Measurements from ENCODE around the gene COL26A1.

COL26A1 gene

GRCh38 chr7:101517304-101517703 lies 154.6 kb downstream of the COL26A1 start:
- Histone ChIP-seq H3K4me3 (no peak overlapping the region), H3K9ac (ENCODE audit: insufficient read length) (no peak overlapping the region), H3K36me3 (ENCODE audit: insufficient read depth, low read length) (no peaks in the 10 kb centered on the region), H3K9me3 (ENCODE audit: low read depth, low read length) (no peaks in the 10 kb centered on the region), H3K27ac (no peak overlapping the region)
- TF ChIP-seq POLR2AphosphoS5 (IDR thresholded peaks at IDR 0.05; ENCODE audit: borderline replicate concordance, low read depth, low read length) = no peak
- TF ChIP-seq EZH2 (IDR thresholded peaks at IDR 0.05) = no peak
- no peak for TF ChIP-seq FOXP2 (optimal IDR thresholded peaks at IDR 0.05; ENCODE audit: control extremely low read depth, extremely low read length, insufficient read depth)
- no peak for DNase-seq (ENCODE audit: low read depth, low spot score)

DNA sequence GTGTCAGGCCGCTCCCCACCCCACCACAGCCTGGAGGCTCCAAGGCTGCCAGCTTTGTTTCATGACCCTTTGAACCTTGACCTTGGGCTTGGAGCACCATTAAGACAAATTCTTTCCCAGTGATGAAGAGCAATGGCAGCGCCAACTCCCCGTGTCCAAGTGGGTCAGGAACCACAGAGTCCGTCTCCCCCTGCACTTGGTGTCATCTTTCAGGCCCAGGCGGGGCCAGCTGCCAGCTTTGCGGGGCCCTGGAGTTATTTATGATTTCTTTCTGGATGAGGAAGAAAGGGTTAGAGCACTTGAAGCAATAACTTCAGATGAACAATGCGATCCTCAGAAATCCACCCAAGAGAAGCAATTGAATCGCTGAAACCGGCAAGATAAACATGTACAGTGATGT lies 155.7 kb downstream of the COL26A1 start:
- Histone ChIP-seq H3K4me3 (no peak overlapping the region), H3K27ac (no peak overlapping the region), H3K9me3 (ENCODE audit: low read depth, low read length) (no peaks in the 10 kb centered on the region), H3K36me3 (ENCODE audit: insufficient read depth, low read length) (no peaks in the 10 kb centered on the region), H3K9ac (ENCODE audit: insufficient read length) (no peak overlapping the region)
- TF ChIP-seq FOXP2 (optimal IDR thresholded peaks at IDR 0.05; ENCODE audit: control extremely low read depth, extremely low read length, insufficient read depth) = no peak
- no peak for TF ChIP-seq EZH2 (IDR thresholded peaks at IDR 0.05)
- no peak for TF ChIP-seq POLR2AphosphoS5 (IDR thresholded peaks at IDR 0.05; ENCODE audit: borderline replicate concordance, low read depth, low read length)
- no peak for DNase-seq (ENCODE audit: low read depth, low spot score)

- Histone ChIP-seq H3K36me3 (ENCODE audit: insufficient read depth, low read length) (no peaks in the 10 kb centered on the region), H3K9me3 (ENCODE audit: low read depth, low read length) (no peaks in the 10 kb centered on the region), H3K4me3 (no peak overlapping the region), H3K27ac (no peak overlapping the region), H3K9ac (ENCODE audit: insufficient read length) (no peak overlapping the region)
- no peak for TF ChIP-seq EZH2 (IDR thresholded peaks at IDR 0.05)
- no peak for TF ChIP-seq POLR2AphosphoS5 (IDR thresholded peaks at IDR 0.05; ENCODE audit: borderline replicate concordance, low read depth, low read length)
- no peak for TF ChIP-seq FOXP2 (optimal IDR thresholded peaks at IDR 0.05; ENCODE audit: control extremely low read depth, extremely low read length, insufficient read depth)
- DNase-seq (ENCODE audit: low read depth, low spot score) = no peak
These were observed 156.8 kb downstream of the COL26A1 start for GRCh38 chr7:101519324-101520023.

DNA sequence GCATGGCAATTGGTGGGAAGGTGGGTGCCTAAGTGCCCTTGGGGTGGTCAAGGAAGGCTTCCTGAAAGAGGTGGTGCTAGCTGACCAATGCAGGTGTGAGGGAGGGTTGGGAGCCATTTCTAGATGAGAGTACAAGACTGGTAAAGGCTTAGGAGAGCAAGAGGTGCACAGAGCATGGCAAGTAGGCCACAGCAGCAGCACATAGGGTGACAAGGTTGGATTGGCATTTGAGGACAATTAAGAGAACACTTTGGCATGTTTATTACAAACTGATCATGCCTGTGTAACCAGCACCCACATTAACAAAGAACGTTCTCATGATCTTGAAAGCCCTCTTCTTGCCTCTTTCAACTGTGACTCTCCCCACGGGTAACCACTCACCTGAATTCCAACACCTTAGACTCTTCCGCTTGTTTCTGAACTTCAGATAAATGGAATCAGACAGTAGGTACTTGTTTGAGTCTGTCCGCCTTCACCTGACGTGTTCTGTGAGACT lies 158.8 kb downstream of the COL26A1 start:
- no peak overlapping the region for H3K4me3 ChIP-seq
- no peak overlapping the region for H3K9ac ChIP-seq (ENCODE audit: insufficient read length)
- TF ChIP-seq EZH2 (IDR thresholded peaks at IDR 0.05) = no peak
- TF ChIP-seq POLR2AphosphoS5 (IDR thresholded peaks at IDR 0.05; ENCODE audit: borderline replicate concordance, low read depth, low read length) = no peak
- no peak for TF ChIP-seq FOXP2 (optimal IDR thresholded peaks at IDR 0.05; ENCODE audit: control extremely low read depth, extremely low read length, insufficient read depth)
- no peaks in the 10 kb centered on the region for H3K9me3 ChIP-seq (ENCODE audit: low read depth, low read length)
- H3K36me3 ChIP-seq (ENCODE audit: insufficient read depth, low read length) = no peaks in the 10 kb centered on the region
- no peak for DNase-seq (ENCODE audit: low read depth, low spot score)
- H3K27ac ChIP-seq = no peak overlapping the region

- no peak overlapping the region for H3K27ac ChIP-seq
- TF ChIP-seq POLR2AphosphoS5 (IDR thresholded peaks at IDR 0.05; ENCODE audit: borderline replicate concordance, low read depth, low read length) = no peak
- TF ChIP-seq FOXP2 (optimal IDR thresholded peaks at IDR 0.05; ENCODE audit: control extremely low read depth, extremely low read length, insufficient read depth) = no peak
- TF ChIP-seq EZH2 (IDR thresholded peaks at IDR 0.05) = no peak
These were observed 159.3 kb downstream of the COL26A1 start for GRCh38 chr7:101522021-101522420.

DNA sequence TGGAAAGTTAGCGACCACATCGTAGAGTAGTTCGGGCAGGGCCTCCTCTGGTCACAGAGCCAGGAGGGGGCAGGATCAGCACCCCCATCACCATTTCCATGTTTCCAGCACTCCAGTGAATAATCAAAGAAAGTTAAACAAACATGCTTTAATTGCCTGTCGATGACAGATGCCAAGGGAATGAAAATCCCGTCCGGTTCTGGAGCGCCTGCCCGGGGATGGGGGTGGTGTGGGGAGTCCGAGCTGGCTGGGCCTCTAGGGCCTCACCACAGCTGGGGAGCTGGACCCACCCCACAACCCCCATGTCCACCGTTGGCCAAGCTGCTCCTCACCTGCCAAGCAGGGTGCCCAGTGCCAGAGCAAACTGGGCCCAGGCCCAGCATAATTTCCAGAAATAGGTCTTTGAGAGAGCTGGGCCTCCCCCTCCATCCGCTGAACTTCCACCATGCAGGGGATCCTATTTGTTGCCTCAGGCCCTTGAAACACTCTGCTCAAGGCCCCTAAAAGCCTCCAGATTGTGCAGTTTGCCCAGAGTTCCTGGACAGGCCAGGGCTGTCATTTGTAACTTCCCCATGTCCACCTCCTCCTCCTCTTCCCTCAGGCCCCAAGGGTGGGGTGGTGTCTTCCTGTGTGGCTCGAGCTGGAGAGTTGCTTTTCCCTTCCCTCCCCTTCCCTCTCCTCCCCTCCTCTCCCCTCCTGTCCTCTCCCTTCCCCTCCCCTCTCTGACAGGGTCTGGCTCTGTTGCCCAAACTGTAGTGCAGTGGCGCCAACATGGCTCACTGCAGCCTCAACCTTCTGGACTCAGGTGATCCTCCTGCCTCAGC lies 165.4 kb downstream of the COL26A1 start:
- Histone ChIP-seq H3K4me3 (no peak overlapping the region), H3K36me3 (ENCODE audit: insufficient read depth, low read length) (no peaks in the 10 kb centered on the region), H3K9me3 (ENCODE audit: low read depth, low read length) (no peaks in the 10 kb centered on the region), H3K27ac (no peak overlapping the region), H3K9ac (ENCODE audit: insufficient read length) (no peak overlapping the region)
- no peak for DNase-seq (ENCODE audit: low read depth, low spot score)
- TF ChIP-seq EZH2 (IDR thresholded peaks at IDR 0.05) = no peak
- no peak for TF ChIP-seq POLR2AphosphoS5 (IDR thresholded peaks at IDR 0.05; ENCODE audit: borderline replicate concordance, low read depth, low read length)
- TF ChIP-seq FOXP2 (optimal IDR thresholded peaks at IDR 0.05; ENCODE audit: control extremely low read depth, extremely low read length, insufficient read depth) = no peak

More at GRCh38 chr7:101522021-101522420, 159.3 kb downstream of the COL26A1 start:
- H3K4me3 ChIP-seq = no peak overlapping the region
- no peak overlapping the region for H3K9ac ChIP-seq (ENCODE audit: insufficient read length)
- H3K9me3 ChIP-seq (ENCODE audit: low read depth, low read length) = no peaks in the 10 kb centered on the region
- H3K36me3 ChIP-seq (ENCODE audit: insufficient read depth, low read length) = no peaks in the 10 kb centered on the region
- DNase-seq (ENCODE audit: low read depth, low spot score) = no peak

DNA sequence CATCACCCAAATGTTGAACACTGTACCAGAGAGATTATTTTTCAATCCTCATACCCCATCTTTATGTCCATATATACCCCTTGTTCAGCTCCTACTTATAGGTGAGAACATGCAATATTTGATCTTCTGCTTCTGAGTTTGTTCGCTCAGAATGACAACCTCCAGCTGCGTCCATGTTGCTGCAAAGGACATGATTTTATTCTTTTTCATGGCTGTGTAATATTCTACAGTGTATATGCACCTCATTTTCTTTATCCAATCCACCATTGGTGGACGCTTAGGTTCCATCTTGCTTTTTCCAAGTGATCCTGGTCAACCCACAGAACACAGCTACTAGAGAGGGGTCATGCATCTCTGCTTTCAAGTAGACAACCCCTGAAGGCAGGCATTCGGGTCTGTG lies 166.9 kb downstream of the COL26A1 start:
- DNase-seq (ENCODE audit: low read depth, low spot score) = no peak
- Histone ChIP-seq H3K36me3 (ENCODE audit: insufficient read depth, low read length) (no peaks in the 10 kb centered on the region), H3K9me3 (ENCODE audit: low read depth, low read length) (no peaks in the 10 kb centered on the region), H3K4me3 (no peak overlapping the region), H3K9ac (ENCODE audit: insufficient read length) (no peak overlapping the region), H3K27ac (no peak overlapping the region)
- TF ChIP-seq FOXP2 (optimal IDR thresholded peaks at IDR 0.05; ENCODE audit: control extremely low read depth, extremely low read length, insufficient read depth) (no peak), EZH2 (IDR thresholded peaks at IDR 0.05) (no peak), POLR2AphosphoS5 (IDR thresholded peaks at IDR 0.05; ENCODE audit: borderline replicate concordance, low read depth, low read length) (no peak)

GRCh38 chr7:101531726-101532357 lies 169.2 kb downstream of the COL26A1 start:
- no peaks in the 10 kb centered on the region for H3K36me3 ChIP-seq (ENCODE audit: insufficient read depth, low read length)
- no peak overlapping the region for H3K4me3 ChIP-seq
- no peak overlapping the region for H3K27ac ChIP-seq
- TF ChIP-seq POLR2AphosphoS5 (IDR thresholded peaks at IDR 0.05; ENCODE audit: borderline replicate concordance, low read depth, low read length) (no peak), FOXP2 (optimal IDR thresholded peaks at IDR 0.05; ENCODE audit: control extremely low read depth, extremely low read length, insufficient read depth) (no peak), EZH2 (IDR thresholded peaks at IDR 0.05) (no peak)
- no peak for DNase-seq (ENCODE audit: low read depth, low spot score)
- H3K9ac ChIP-seq (ENCODE audit: insufficient read length) = no peak overlapping the region
- H3K9me3 ChIP-seq (ENCODE audit: low read depth, low read length) = no peaks in the 10 kb centered on the region

Measured in SK-N-MC (cell line).